Esophagus muscularis mucosa (tissue), 4 donors: Measurements from ENCODE around the gene KIRREL3.

ENCODE experiments used
- CTCF ChIP-seq, 3 experiments: fragments of 200-600 bp in 2 of 3; fragments of 450-650 bp in 1 of 3; sonication (generic) in 2 of 3; IDR thresholded peaks; one replicate each; pipeline ENCODE4 v1.5.1; 2017 to 2019; ENCODE audit warnings: antibody characterized with exemption in 3 of 3, mild to moderate bottlenecking in 2 of 3, moderate library complexity in 1 of 3
- EP300 ChIP-seq: sonication (generic); formaldehyde crosslinking; IDR thresholded peaks from one replicate; pipeline ENCODE4 v1.6.1; 2017; ENCODE audit warnings: antibody characterized with exemption
- POLR2A ChIP-seq: fragments of 450-650 bp; IDR thresholded peaks from one replicate; pipeline ENCODE4 v1.6.1; 2017; ENCODE audit warnings: antibody characterized with exemption, moderate library complexity, mild to moderate bottlenecking, low read depth
- POLR2AphosphoS5 ChIP-seq, 2 donors: sonication (generic); formaldehyde crosslinking; IDR thresholded peaks; one replicate each; pipeline ENCODE4 v1.6.1; 2017; ENCODE audit warnings: antibody characterized with exemption in 2 of 2

- TF ChIP-seq CTCF (IDR thresholded peaks at IDR 0.05) (no peak), POLR2A (no peak), POLR2AphosphoS5 (IDR thresholded peaks at IDR 0.05) (no peak), EP300 (no peak)
Measured at GRCh38 chr11:126484266-126484665, 516.3 kb downstream of the KIRREL3 start.
